GM19240 (cell line): ENCODE measurements around the gene TGFA.
A peak's percentile ranks its signal among the peaks of the same experiment; 100 is the strongest.

Experiments
- DNase-seq: peaks from one replicate; pipeline ENCODE4 v3.0.0; 2011; ENCODE audit warnings: low spot score; ENCODE audit not compliant: insufficient read length

TGFA gene

GRCh38 chr2:70523996-70524965 is 29.3 kb downstream of the TGFA start:
- DNase-seq = no peak

- no peak for DNase-seq
Observed at GRCh38 chr2:70523672-70523995, 30.0 kb downstream of the TGFA start.

- DNase-seq = no peak
Observed at GRCh38 chr2:70522627-70523026, 31.0 kb downstream of the TGFA start.

GRCh38 chr2:70520825-70521224 is 32.8 kb downstream of the TGFA start:
- no peak for DNase-seq

- DNase-seq = no peak
Observed at GRCh38 chr2:70519453-70519852, 34.2 kb downstream of the TGFA start.

GRCh38 chr2:70518557-70518956 is 35.1 kb downstream of the TGFA start:
- DNase-seq = no peak

GRCh38 chr2:70517804-70518203 is 35.8 kb downstream of the TGFA start:
- no peak for DNase-seq

GRCh38 chr2:70516596-70516995 is 37.0 kb downstream of the TGFA start:
- peak; percentile 39 for DNase-seq

GRCh38 chr2:70515938-70516337 is 37.7 kb downstream of the TGFA start:
- no peak for DNase-seq

- no peak for DNase-seq
Observed at GRCh38 chr2:70514612-70515055, 39.0 kb downstream of the TGFA start.

GRCh38 chr2:70513738-70514137 is 39.9 kb downstream of the TGFA start:
- no peak for DNase-seq

- DNase-seq = no peak
Observed at GRCh38 chr2:70511971-70512729, 41.5 kb downstream of the TGFA start.

GRCh38 chr2:70510313-70510712 is 43.3 kb downstream of the TGFA start:
- no peak for DNase-seq

GRCh38 chr2:70509565-70509964 is 44.1 kb downstream of the TGFA start:
- DNase-seq = no peak

GRCh38 chr2:70508711-70509462 is 44.7 kb downstream of the TGFA start:
- no peak for DNase-seq

GRCh38 chr2:70505613-70506391 is 47.8 kb downstream of the TGFA start:
- no peak for DNase-seq

GRCh38 chr2:70504750-70505149 is 48.9 kb downstream of the TGFA start:
- no peak for DNase-seq

GRCh38 chr2:70503896-70504295 is 49.7 kb downstream of the TGFA start:
- DNase-seq = no peak

- no peak for DNase-seq
Observed at GRCh38 chr2:70501728-70502127, 51.9 kb downstream of the TGFA start.

- no peak for DNase-seq
Observed at GRCh38 chr2:70501215-70501614, 52.4 kb downstream of the TGFA start.

GRCh38 chr2:70499253-70499652 is 54.4 kb downstream of the TGFA start:
- no peak for DNase-seq
